ENCODE measurements around the gene KLRK1. TPM values are rescaled to one million over a fixed set of nuclear protein-coding genes. Genes with fewer than 3 reads are reported as not detected.
"Not testable (repeated sequence)": the region's sequence is repeated elsewhere in the genome, so short reads cannot be mapped to it uniquely, and the experiment has no call there.

The KLRK1 gene
- polyA plus RNA-seq, 3 donors: 0.39 to 1.1 (median 0.66) TPM

DNA sequence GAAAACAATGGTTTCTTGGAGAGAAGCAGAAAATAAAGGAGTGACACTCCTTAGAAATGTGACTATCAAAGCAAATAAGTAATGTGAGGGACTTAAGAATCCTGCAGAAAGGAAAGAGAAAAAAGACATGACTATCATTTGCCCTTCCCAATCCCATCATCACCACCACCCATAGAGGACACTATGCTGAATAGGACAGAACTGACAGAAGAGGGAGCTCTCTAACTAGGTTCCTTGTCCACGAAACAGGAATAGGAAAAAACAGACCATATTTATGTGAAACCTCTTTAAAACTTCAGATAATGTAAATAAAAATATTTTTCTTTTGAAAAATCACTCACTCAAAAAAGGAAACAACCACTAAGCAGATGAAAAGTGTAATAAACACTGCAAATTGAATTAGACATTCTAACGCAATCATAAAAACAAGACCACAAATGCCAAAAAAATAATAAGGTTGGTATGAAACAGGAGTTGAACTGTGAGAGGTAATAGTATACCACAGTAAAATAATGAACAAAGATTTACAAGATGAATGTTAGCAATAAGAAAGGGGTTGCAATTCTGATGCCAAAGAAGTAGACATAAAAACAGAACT lies 58.1 kb downstream of the KLRK1 start:
- peak in 10 of 11 donors; percentile 11 to 36 (median 28) for DNase-seq (ENCODE audit: extremely low read depth in 1 of 11, low read depth in 9 of 11, low spot score in 4 of 11)

- DNase-seq (ENCODE audit: extremely low read depth in 1 of 11, low read depth in 9 of 11, low spot score in 4 of 11): not testable (repeated sequence)
Measured at GRCh38 chr12:10328691-10329090, 61.1 kb downstream of the KLRK1 start.

Other genes starting within 250 kb of the KLRK1 start
- gene OLR1, start 217.9 kb downstream of the KLRK1 start, polyA plus RNA-seq (ENCODE audit: insufficient read length in 3 of 3): 1 to 10 TPM; 1.3 to 1.6 (median 1.3) TPM
- gene TMEM52B, start 211.0 kb downstream of the KLRK1 start, polyA plus RNA-seq (ENCODE audit: insufficient read length in 3 of 3): 100 to 1,000 TPM; 127 to 167 (median 151) TPM
- 10 to 100 TPM; 62.9 to 92.4 (median 80.9) TPM for gene GABARAPL1, start 177.2 kb downstream of the KLRK1 start, polyA plus RNA-seq (ENCODE audit: insufficient read length in 3 of 3)
- gene KLRD1, start 82.2 kb downstream of the KLRK1 start, polyA plus RNA-seq (ENCODE audit: insufficient read length in 3 of 3): under 1 TPM; 0.23 to 0.70 (median 0.53) TPM
- not detected for gene KLRC4, start 19.7 kb upstream of the KLRK1 start, polyA plus RNA-seq (ENCODE audit: insufficient read length in 3 of 3)
- not detected for gene KLRC3, start 30.6 kb upstream of the KLRK1 start, polyA plus RNA-seq (ENCODE audit: insufficient read length in 3 of 3)
- under 1 TPM in 2 of 3 donors, not detected in 1; 0.22 to 0.28 TPM for gene KLRC2, start 46.0 kb upstream of the KLRK1 start, polyA plus RNA-seq (ENCODE audit: insufficient read length in 3 of 3)
- gene KLRC1, start 63.3 kb upstream of the KLRK1 start, polyA plus RNA-seq (ENCODE audit: insufficient read length in 3 of 3): under 1 TPM; 0.53 to 0.80 (median 0.62) TPM
- 10 to 100 TPM in 1 of 3 donors, 1 to 10 TPM in 2; 2.2 to 10.1 (median 2.6) TPM for gene EIF2S3B, start 115.8 kb upstream of the KLRK1 start, polyA plus RNA-seq (ENCODE audit: insufficient read length in 3 of 3)
- gene MAGOHB, start 223.6 kb upstream of the KLRK1 start, polyA plus RNA-seq (ENCODE audit: insufficient read length in 3 of 3): 10 to 100 TPM; 38.9 to 41.5 (median 41.4) TPM